Activated CD4-positive, alpha-beta T cell treated with anti-CD3 and anti-CD28 coated beads for 36 hours (primary cell): ENCODE measurements around the gene KRTAP10-2. TPM values are rescaled to one million over a fixed set of nuclear protein-coding genes. Genes with fewer than 3 reads are reported as not detected.

Source experiments
- ATAC-seq: fragments of 200-7000 bp; cut with Tn5 transposase; one replicate; pipeline ENCODE4 v1.10.0; 2021; ENCODE audit warnings: mild to moderate bottlenecking, moderate library complexity
- CTCF ChIA-PET: fragments of 350-600 bp; sonication (Branson Sonifier 250); formaldehyde crosslinking; loops from one replicate; lab custom pipeline; 2021; ENCODE audit warnings: antibody characterized with exemption; lab: Charles Lee
- POLR2A ChIA-PET: fragments of 350-600 bp; sonication (Branson Sonifier 250); formaldehyde crosslinking; loops from one replicate; lab custom pipeline; 2021; ENCODE audit warnings: antibody characterized with exemption, inconsistent platforms; lab: Charles Lee
- DNase-seq: peaks from one replicate; pipeline ENCODE4 v3.0.0-alpha.2; 2020
- H3K27ac Mint-ChIP-seq: one replicate; pipeline ENCODE4 v1.8.0; 2021; ENCODE audit warnings: mixed read lengths
- H3K27me3 Mint-ChIP-seq: one replicate; pipeline ENCODE4 v1.8.0; 2021; ENCODE audit warnings: mixed read lengths
- H3K36me3 Mint-ChIP-seq: one replicate; pipeline ENCODE4 v1.8.0; 2021; ENCODE audit warnings: low read depth, mixed read lengths
- H3K4me1 Mint-ChIP-seq: one replicate; pipeline ENCODE4 v1.8.0; 2021; ENCODE audit warnings: mixed read lengths
- H3K4me3 Mint-ChIP-seq: one replicate; pipeline ENCODE4 v1.8.0; 2021; ENCODE audit warnings: mild to moderate bottlenecking, moderate library complexity, mixed read lengths
- H3K9me3 Mint-ChIP-seq: one replicate; pipeline ENCODE4 v1.8.0; 2021; ENCODE audit warnings: low read depth, mixed read lengths
- intact Hi-C, 2 experiments: fragments of 100-400 bp; cut with DNase I in 1 of 2; cut with micrococcal nuclease in 1 of 2; formaldehyde crosslinking; loops; one replicate each; pipeline versions ENCODE4 v1.14.2 to v1.15.1; 2022 to 2024; cut with DNase I, micrococcal nuclease
- total RNA-seq, 2 experiments: library from RNA; stranded (reverse); gene quantifications; one replicate each; pipeline ENCODE4 v1.2.3, GENCODE V29; 2021

The KRTAP10-2 gene
- total RNA-seq, 2 experiments from 2014 or later = not detected

DNA sequence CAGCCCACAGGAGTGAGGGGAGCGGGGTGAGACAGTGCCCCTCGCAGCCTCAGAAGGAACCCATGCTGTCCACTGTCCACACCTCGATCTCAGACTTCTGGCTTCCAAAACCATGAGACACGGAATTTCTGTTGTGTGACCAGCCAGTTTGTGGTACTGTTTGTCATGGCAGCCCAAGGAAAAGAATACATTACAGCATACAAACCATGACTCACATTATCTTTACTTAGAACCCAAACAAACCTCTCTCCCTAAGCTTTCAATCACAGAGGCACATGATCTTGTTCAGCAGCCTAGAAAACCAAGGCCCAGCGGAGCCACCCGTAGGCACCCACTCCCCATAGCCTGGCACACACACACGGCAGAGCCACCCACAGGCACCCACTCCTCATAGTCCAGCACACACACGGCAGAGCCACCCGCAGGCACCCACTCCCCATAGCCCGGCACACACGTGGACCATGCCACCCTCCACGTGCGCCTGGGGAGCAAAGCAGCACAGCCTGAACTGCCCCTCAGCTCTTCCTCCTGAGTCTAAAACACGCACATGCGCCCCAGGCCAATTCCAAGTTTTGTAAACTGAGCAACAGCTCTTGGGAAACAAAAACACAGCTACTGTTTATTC lies 21.8 kb upstream of the KRTAP10-2 start:
- no peak for DNase-seq
- Mint-ChIP-seq H3K4me1 (no peaks in the 10 kb centered on the region), H3K9me3 (peaks cover 8% of the 10 kb centered on the region), H3K27me3 (peaks cover 3% of the 10 kb centered on the region), H3K4me3 (no peak overlapping the region), H3K36me3 (peaks cover 2% of the 10 kb centered on the region), H3K27ac (no peak overlapping the region)
- intact Hi-C loops = no loop called here
- ChIA-PET CTCF (no interaction called here), POLR2A (no interaction called here)
- ATAC-seq = no peak

DNA sequence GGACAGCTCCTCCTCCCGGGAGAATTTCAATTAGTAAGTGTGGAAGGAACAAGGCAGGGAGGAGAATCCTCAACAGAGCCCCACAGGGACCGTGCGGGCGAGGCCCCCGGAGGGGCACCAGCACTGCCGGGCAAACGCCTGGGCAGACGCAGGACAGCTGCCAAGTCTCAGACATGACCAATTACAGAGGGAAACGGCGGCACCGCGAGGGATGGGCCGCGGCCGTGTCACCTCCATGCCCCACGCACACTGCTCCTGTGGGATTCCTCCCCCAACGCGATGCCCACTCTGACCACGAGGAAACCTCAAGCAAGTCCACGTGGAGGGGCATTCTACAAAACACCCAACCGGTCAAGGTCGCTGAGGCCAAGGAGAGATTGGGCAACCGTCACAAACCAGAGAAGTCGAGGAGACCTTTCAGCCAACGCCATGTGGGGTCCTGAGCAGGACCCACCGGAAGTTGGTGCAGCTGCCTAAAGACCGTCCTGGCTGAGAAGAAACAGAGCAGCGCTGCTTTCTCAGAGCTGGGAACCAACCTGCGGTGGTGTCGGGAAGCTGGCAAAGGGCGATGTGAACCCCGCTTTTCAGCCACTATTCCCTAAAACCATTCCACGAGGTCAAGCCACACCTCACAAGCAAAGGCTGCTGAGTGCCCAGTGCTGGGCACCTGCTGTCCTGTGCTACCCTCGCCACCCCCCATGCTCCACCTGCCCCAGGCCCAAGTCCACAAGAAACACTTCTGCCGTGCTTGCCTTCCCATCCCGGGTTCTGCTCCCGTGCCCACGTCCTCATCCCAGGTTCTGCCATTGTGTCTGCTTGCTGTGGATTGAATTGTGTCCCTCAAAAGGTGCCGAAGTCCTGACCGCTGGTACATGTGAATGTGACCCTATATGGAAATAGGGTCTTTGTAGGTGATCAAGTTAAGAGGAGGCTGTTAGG lies 20.8 kb upstream of the KRTAP10-2 start:
- POLR2A ChIA-PET = no interaction called here
- CTCF ChIA-PET = no interaction called here
- Mint-ChIP-seq H3K36me3 (no peaks in the 10 kb centered on the region), H3K27me3 (peaks cover 3% of the 10 kb centered on the region), H3K27ac (no peak overlapping the region), H3K4me1 (no peaks in the 10 kb centered on the region), H3K9me3 (peaks cover under 1% of the 10 kb centered on the region), H3K4me3 (no peak overlapping the region)
- intact Hi-C loops = no loop called here
- no peak for ATAC-seq
- no peak for DNase-seq

DNA sequence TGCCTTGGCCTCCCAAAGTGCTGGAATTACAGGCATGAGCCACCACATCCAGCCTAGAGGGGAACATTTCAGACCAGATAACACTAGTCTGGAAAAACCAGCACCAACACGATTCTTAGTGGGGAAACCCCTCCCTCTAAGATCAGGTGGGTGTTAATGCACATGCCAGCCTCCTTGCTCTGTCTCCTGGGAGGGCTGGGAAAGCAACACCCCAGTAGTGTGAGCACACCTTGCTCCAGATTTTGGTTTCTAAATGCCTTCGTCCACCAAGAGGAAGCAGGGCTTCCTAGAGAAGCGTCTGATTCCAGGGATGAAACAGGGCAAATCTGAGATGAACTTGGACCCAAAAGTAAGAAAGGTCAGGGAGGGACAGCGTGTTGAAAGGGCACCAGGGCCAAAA lies 20.0 kb upstream of the KRTAP10-2 start:
- ATAC-seq (no peak), DNase-seq (no peak)
- ChIA-PET CTCF (no interaction called here), POLR2A (no interaction called here)
- intact Hi-C loops = no loop called here
- Mint-ChIP-seq H3K9me3 (no peaks in the 10 kb centered on the region), H3K27me3 (peaks cover 3% of the 10 kb centered on the region), H3K4me3 (no peak overlapping the region), H3K27ac (no peak overlapping the region), H3K36me3 (no peaks in the 10 kb centered on the region), H3K4me1 (no peaks in the 10 kb centered on the region)

DNA sequence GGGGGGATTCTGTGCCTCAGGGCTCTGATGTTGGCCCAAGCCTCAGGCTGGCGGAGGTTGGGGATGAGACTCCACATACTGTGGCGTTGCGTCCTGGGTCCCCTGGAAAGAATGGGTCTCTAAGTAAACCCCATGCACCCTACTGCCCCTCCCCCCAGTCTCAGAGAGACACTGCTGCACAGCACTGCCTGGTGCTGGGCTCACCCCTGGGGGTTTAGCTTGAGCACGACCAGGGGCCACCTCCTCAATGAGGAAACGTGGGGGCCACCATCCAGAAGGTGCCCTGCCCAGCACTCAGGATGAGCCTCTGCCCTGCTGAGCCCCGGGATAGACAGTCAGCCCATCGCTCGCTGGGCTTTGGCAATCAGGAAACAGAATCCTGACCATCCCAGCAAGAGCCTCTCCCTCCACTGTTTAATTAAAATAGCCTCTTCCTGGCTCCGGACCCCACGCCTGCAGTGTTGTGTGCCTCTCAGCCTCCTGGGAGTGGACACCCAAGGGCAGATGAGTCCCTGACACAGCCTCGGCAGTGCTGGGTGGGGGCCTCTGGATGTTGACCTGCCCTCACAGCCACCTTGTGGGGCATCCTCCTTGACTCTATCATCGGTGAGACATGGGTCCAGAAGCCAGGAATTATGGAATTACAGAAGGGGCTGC lies 18.7 kb upstream of the KRTAP10-2 start:
- no peak for ATAC-seq
- no peak for DNase-seq
- no peak overlapping the region for H3K27ac Mint-ChIP-seq
- no peak overlapping the region for H3K4me3 Mint-ChIP-seq
- no peaks in the 10 kb centered on the region for H3K9me3 Mint-ChIP-seq
- intact Hi-C loops = no loop called here
- no peaks in the 10 kb centered on the region for H3K36me3 Mint-ChIP-seq
- peaks cover 5% of the 10 kb centered on the region for H3K4me1 Mint-ChIP-seq
- POLR2A ChIA-PET = no interaction called here
- CTCF ChIA-PET = no interaction called here
- H3K27me3 Mint-ChIP-seq = peaks cover 3% of the 10 kb centered on the region

DNA sequence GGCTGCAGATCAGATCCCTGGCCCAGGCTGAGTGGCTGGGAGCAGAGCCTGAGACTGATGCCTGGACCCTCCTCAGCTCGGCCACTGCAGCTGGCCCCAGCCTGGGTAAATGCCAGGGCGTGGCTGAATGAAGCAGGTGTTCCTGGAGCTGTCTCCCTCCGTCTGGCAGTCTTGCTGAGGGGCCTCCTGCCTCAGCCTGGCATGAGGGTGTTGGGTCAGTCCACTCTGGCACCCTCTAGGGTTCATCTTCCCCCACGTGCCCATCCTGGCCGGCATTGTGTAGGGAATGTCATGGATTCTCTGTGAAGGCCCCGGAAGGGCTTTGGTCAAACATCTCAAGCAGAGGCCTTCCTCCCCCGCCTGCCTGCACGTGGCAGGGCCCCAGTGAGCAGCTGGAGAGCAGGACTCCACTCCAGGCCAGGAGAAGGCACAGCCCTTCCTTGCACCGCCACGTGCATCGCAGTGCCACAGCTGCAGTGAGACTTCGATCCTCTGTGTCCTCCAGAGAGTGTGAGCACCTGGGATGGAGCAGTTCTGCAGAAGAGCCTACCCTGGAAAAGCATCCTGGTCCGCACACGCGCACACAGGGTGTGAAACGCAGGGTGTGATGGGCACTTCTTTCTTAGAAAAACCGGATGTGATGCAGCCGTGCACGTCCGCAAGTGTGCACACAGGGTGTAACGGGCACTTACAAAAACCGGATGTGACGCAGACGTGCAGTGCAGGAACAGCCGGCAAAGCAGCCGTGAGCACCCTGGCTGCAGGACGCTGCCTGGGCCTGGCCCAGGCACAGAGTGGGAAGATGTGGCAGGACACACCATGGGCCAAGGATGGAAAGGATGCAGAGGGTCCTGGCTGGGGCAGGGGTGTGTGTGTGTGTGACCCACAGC lies 17.6 kb upstream of the KRTAP10-2 start:
- CTCF ChIA-PET = no interaction called here
- DNase-seq (no peak), ATAC-seq (no peak)
- Mint-ChIP-seq H3K4me3 (no peak overlapping the region), H3K4me1 (peaks cover 12% of the 10 kb centered on the region), H3K36me3 (no peaks in the 10 kb centered on the region), H3K27ac (no peak overlapping the region), H3K27me3 (no peaks in the 10 kb centered on the region), H3K9me3 (no peaks in the 10 kb centered on the region)
- intact Hi-C loops = no loop called here
- POLR2A ChIA-PET = no interaction called here

DNA sequence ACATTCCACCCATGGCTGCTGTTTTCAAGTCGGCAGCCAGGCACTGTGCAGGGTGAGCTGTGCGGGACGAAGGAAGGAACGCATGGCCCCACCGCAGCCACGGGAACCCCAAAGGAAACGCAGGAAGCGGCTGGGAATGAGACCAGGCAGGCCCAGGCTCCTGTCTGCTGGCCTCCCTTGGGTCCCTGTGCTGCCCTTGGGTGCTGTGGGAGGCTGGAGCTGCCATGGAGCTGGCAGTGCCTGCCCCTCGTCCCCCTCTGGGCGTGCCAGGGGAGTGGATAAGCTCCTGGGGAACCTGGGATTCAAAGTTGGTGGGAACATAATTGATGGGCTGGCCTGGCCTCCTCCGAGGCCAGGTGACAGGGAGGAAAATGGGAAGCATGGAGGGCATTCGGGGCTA lies 17.0 kb upstream of the KRTAP10-2 start:
- no peak for ATAC-seq
- intact Hi-C loops = no loop called here
- no peak for DNase-seq
- H3K9me3 Mint-ChIP-seq = peaks cover under 1% of the 10 kb centered on the region
- no peaks in the 10 kb centered on the region for H3K27me3 Mint-ChIP-seq
- POLR2A ChIA-PET = no interaction called here
- no peak overlapping the region for H3K4me3 Mint-ChIP-seq
- no peak overlapping the region for H3K27ac Mint-ChIP-seq
- H3K4me1 Mint-ChIP-seq = peaks cover 12% of the 10 kb centered on the region
- CTCF ChIA-PET = no interaction called here
- no peaks in the 10 kb centered on the region for H3K36me3 Mint-ChIP-seq

DNA sequence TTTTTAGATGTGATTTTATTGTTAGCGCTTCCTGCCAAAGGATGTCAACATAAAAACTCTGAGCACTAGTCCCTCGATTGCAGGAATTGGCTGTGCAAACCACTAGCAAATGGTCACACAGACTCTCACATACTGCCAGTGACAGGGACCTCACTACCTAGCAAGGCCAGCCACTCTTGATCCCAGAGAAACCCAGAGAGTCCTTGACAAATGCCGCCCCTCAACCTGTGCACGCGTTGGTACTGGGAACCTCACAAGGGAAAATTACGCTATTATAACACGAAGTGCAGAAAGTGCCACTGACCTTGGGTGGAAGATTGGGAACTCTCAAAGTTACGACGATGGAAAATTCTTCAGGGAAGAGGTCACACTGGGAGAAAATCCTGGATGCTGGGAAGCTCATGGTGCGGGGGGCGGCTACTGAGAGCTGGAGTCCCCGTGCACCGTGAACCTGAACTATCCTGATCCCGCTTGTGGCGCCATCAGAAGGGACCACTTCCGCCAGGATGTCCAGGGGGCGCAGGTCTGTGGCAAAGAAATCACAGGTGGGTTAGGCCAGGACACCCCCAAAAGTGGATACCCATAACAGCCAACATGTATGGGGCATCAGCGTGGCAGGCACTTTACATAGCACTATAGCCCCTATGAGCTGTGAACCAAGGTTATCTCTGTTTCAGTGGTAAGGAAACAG lies 16.3 kb upstream of the KRTAP10-2 start:
- intact Hi-C loops = no loop called here
- peaks cover 12% of the 10 kb centered on the region for H3K4me1 Mint-ChIP-seq
- H3K27me3 Mint-ChIP-seq = no peaks in the 10 kb centered on the region
- H3K9me3 Mint-ChIP-seq = peaks cover 3% of the 10 kb centered on the region
- ATAC-seq (no peak), DNase-seq (no peak)
- CTCF ChIA-PET = no interaction called here
- no peaks in the 10 kb centered on the region for H3K36me3 Mint-ChIP-seq
- POLR2A ChIA-PET = no interaction called here
- no peak overlapping the region for H3K4me3 Mint-ChIP-seq
- H3K27ac Mint-ChIP-seq = no peak overlapping the region

DNA sequence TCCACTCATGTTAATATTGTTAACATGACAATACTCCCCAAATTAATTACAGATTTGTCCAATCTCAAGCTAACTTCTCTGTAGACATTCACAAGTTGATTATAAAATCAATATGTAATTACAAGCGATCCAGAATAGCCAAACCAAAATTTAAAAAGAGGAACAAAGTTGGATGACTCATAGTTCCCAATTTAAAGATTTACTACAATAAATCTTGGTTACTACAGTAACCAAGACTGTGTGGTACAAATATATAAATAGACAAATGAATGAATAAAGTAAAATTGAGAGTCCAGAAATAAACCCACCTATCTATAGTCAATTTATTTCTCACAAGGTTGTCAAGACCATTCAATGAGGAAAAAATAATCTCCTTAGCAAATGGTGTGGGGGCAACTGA lies 15.1 kb upstream of the KRTAP10-2 start:
- no peak for ATAC-seq
- ChIA-PET POLR2A (no interaction called here), CTCF (no interaction called here)

DNA sequence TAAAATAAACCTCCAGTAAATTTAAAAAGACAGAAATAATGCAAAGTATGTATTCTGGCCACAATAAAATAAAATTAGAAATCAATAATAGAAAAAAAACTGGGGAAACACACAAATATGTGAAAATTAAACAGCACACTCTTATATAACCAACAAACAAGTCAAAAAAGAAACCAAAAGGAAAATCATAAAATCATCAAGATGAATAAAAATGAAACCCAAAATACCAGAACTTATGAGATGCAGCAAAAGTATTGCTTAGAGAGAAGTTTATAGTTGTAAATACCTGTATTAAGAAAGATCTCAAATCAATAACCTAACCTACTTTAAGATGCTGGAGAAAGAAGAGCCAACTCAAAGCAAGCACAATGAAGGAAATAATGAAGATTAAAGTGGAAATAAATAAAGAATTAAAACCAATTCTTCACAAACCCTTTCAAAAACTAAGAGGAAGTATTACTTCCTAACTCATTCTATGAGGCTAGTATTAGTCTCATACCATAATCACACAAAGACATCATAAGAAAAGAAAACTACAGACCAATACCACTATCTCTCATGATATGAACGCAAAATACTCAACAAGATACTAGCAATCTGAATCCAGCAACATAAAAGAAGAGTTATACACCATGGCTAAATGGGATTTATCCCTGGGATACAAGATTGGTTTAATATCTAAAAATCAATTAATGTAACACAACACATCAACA lies 13.7 kb upstream of the KRTAP10-2 start:
- H3K4me1 Mint-ChIP-seq = peaks cover 12% of the 10 kb centered on the region
- peaks cover 2% of the 10 kb centered on the region for H3K36me3 Mint-ChIP-seq
- H3K4me3 Mint-ChIP-seq = no peak overlapping the region
- H3K27ac Mint-ChIP-seq = peak overlapping the region; percentile 27
- no peak for DNase-seq
- ChIA-PET POLR2A (no interaction called here), CTCF (no interaction called here)
- peak; percentile 42 for ATAC-seq
- intact Hi-C loops = no loop called here
- H3K9me3 Mint-ChIP-seq = peaks cover 15% of the 10 kb centered on the region
- no peaks in the 10 kb centered on the region for H3K27me3 Mint-ChIP-seq

More for the DNA sequence above, 15.1 kb upstream of the KRTAP10-2 start:
- Mint-ChIP-seq H3K27ac (no peak overlapping the region), H3K4me1 (peaks cover 12% of the 10 kb centered on the region), H3K9me3 (peaks cover 9% of the 10 kb centered on the region), H3K36me3 (no peaks in the 10 kb centered on the region), H3K27me3 (no peaks in the 10 kb centered on the region), H3K4me3 (no peak overlapping the region)
- intact Hi-C loops = no loop called here
- no peak for DNase-seq

DNA sequence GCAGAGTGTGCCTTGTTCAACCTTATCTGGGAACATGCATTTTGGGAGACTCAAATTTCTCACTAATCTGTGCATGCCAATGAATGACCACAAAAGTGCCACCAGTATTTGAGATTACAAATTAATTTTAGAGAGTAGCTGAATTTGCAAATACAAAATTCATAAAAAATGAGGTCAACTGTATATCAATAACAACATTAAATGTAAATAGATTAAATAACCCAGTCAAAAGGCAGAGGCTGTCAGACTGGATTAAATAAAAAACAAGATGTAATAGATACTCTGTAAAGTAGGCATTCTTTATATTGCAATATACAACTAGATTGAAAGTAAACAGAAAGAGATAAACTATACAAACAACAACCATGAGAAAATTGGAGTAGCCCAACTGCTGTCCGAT lies 12.8 kb upstream of the KRTAP10-2 start:
- Mint-ChIP-seq H3K4me1 (peaks cover 12% of the 10 kb centered on the region), H3K4me3 (no peak overlapping the region), H3K27ac (no peak overlapping the region), H3K36me3 (peaks cover 2% of the 10 kb centered on the region), H3K27me3 (no peaks in the 10 kb centered on the region), H3K9me3 (peaks cover 15% of the 10 kb centered on the region)
- DNase-seq = no peak
- intact Hi-C loops = no loop called here
- CTCF ChIA-PET = no interaction called here
- POLR2A ChIA-PET = no interaction called here
- no peak for ATAC-seq
